ENCODE results near the gene SEMA3F. TPM values are rescaled to one million over a fixed set of nuclear protein-coding genes. Genes with fewer than 3 reads are reported as not detected.

SEMA3F gene
- total and polyA plus RNA-seq, 2 experiments from 2014 or later: 2.3 to 67.6 TPM

DNA sequence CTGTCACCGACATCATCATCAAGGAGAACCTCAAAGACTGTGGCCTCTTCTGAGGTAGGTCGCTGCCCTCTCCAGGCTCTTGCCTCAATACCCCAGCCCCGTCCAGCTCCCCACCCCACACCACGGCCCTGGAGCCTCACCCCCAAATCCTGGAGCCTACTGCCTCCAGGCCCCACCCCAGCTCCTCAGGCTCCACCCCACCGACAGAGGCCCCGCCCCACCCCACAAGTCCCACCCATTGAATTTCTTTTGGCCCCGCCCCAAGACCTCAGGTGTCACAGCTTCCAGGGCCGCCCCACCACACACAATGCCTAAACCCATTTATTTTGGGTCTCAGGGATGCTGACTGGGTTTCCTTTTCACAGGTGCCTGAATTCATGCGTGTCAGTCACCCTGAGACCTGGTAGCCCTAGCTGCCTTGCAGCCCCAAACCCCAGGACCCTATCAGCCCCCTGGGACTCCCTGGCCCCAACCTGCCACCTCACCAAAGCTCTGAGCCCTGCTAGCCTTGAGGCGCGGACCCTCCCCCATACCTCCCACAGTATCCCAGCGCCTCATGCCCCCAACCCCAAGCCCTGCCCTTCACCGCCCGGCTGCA lies 39.9 kb downstream of the SEMA3F start:
- no peak for TF ChIP-seq EZH2phosphoT487 (IDR thresholded peaks at IDR 0.05; ENCODE audit: unreplicated experiment)
- TF ChIP-seq CREB1 (CRISPR knock-in tag; IDR thresholded peaks at IDR 0.05; ENCODE audit: low read depth): 0 out of 2 replicates have a peak, but pooled peaks have one; percentile 36
- TF ChIP-seq POLR2AphosphoS5 (IDR thresholded peaks at IDR 0.05; ENCODE audit: low read depth): no peak
- TF ChIP-seq, protein P1, sequence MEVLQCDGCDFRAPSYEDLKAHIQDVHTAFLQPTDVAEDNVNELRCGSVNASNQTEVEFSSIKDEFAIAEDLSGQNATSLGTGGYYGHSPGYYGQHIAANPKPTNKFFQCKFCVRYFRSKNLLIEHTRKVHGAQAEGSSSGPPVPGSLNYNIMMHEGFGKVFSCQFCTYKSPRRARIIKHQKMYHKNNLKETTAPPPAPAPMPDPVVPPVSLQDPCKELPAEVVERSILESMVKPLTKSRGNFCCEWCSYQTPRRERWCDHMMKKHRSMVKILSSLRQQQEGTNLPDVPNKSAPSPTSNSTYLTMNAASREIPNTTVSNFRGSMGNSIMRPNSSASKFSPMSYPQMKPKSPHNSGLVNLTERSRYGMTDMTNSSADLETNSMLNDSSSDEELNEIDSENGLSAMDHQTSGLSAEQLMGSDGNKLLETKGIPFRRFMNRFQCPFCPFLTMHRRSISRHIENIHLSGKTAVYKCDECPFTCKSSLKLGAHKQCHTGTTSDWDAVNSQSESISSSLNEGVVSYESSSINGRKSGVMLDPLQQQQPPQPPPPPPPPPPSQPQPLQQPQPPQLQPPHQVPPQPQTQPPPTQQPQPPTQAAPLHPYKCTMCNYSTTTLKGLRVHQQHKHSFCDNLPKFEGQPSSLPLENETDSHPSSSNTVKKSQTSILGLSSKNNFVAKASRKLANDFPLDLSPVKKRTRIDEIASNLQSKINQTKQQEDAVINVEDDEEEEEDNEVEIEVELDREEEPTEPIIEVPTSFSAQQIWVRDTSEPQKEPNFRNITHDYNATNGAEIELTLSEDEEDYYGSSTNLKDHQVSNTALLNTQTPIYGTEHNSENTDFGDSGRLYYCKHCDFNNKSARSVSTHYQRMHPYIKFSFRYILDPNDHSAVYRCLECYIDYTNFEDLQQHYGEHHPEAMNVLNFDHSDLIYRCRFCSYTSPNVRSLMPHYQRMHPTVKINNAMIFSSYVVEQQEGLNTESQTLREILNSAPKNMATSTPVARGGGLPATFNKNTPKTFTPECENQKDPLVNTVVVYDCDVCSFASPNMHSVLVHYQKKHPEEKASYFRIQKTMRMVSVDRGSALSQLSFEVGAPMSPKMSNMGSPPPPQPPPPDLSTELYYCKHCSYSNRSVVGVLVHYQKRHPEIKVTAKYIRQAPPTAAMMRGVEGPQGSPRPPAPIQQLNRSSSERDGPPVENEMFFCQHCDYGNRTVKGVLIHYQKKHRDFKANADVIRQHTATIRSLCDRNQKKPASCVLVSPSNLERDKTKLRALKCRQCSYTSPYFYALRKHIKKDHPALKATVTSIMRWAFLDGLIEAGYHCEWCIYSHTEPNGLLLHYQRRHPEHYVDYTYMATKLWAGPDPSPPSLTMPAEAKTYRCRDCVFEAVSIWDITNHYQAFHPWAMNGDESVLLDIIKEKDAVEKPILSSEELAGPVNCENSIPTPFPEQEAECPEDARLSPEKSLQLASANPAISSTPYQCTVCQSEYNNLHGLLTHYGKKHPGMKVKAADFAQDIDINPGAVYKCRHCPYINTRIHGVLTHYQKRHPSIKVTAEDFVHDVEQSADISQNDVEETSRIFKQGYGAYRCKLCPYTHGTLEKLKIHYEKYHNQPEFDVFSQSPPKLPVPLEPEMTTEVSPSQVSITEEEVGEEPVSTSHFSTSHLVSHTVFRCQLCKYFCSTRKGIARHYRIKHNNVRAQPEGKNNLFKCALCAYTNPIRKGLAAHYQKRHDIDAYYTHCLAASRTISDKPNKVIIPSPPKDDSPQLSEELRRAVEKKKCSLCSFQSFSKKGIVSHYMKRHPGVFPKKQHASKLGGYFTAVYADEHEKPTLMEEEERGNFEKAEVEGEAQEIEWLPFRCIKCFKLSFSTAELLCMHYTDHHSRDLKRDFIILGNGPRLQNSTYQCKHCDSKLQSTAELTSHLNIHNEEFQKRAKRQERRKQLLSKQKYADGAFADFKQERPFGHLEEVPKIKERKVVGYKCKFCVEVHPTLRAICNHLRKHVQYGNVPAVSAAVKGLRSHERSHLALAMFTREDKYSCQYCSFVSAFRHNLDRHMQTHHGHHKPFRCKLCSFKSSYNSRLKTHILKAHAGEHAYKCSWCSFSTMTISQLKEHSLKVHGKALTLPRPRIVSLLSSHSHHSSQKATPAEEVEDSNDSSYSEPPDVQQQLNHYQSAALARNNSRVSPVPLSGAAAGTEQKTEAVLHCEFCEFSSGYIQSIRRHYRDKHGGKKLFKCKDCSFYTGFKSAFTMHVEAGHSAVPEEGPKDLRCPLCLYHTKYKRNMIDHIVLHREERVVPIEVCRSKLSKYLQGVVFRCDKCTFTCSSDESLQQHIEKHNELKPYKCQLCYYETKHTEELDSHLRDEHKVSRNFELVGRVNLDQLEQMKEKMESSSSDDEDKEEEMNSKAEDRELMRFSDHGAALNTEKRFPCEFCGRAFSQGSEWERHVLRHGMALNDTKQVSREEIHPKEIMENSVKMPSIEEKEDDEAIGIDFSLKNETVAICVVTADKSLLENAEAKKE (CRISPR knock-in tag; IDR thresholded peaks at IDR 0.05): no peak
- Mint-ChIP-seq H3K27me3 (ENCODE audit: insufficient read depth, low read depth, poor library complexity) (peaks cover 15% of the 10 kb centered on the region), H3K4me3 (0 out of 3 replicates have a peak overlapping the region, but pooled peaks have one; percentile 16), H3K4me1 (peaks cover 6% of the 10 kb centered on the region), H3K36me3 (ENCODE audit: low read depth) (no peaks in the 10 kb centered on the region), H3K27ac (no peak overlapping the region), H3K9me3 (no peaks in the 10 kb centered on the region)
- Histone ChIP-seq H3K9me2 (ENCODE audit: insufficient read depth) (no peaks in the 10 kb centered on the region), H4K20me1 (replicated peaks; ENCODE audit: insufficient read depth) (no peaks in the 10 kb centered on the region), H3K27ac (ENCODE audit: low read depth) (no peak overlapping the region), H3K4me1 (ENCODE audit: insufficient read depth) (peaks cover 8% of the 10 kb centered on the region; the same call in 1 of the 2 replicates), H3K4me2 (peak overlapping the region; percentile 71; the same call in 1 of the 2 replicates), H3K36me3 (ENCODE audit: insufficient read depth) (no peaks in the 10 kb centered on the region), H3K27me3 (ENCODE audit: insufficient read depth) (peaks cover 12% of the 10 kb centered on the region; the same call in 1 of the 2 replicates), H3K79me2 (replicated peaks; ENCODE audit: insufficient read depth) (no peaks in the 10 kb centered on the region), H2AFZ (peak overlapping the region; percentile 72; the same call in 1 of the 2 replicates), H3F3A (replicated peaks; ENCODE audit: low read depth) (no peaks in the 10 kb centered on the region), H3K4me3 (peak overlapping the region; percentile 44; the same call in 1 of the 2 replicates)
- peak; percentile 83 for DNase-seq (ENCODE audit: low spot score)
- peak; percentile 57 for ATAC-seq

Data from GM23338 (cell line).